HepG2 (cell line): Measurements from ENCODE around the gene ETV6. TPM values are rescaled to one million over a fixed set of nuclear protein-coding genes. Genes with fewer than 3 reads are reported as not detected.

Experiments
- ATAC-seq: fragments of 200-7000 bp; cut with Tn5 transposase; 3 replicates; pipeline ENCODE4 v1.9.1; 2020; ENCODE audit warnings: mild to moderate bottlenecking, moderate library complexity
- BruUV-seq: library from RNA; stranded (reverse); fragments of 400-500 nt; replicated peaks from 2 replicates; lab custom pipeline; 2021; lab: Mats Ljungman, UMichigan
- CTCF ChIA-PET: fragments of 300-600 bp; formaldehyde crosslinking; extraction: SDS; loops from one replicate; lab custom pipeline; 2021; ENCODE audit warnings: low total read pairs, inconsistent platforms, low intra/inter-chr PET ratio; lab: Yijun Ruan, JAX
- POLR2A ChIA-PET: fragments of 350-600 bp; sonication (Branson Sonifier 250); formaldehyde crosslinking; loops from one replicate; lab custom pipeline; 2020; ENCODE audit warnings: antibody characterized with exemption, inconsistent platforms; lab: Yijun Ruan, JAX
- DNase-seq: peaks from one replicate; pipeline ENCODE4 v3.0.0-alpha.2; 2015; ENCODE audit warnings: low spot score
- FAIRE-seq: peaks from 3 replicates; lab custom pipeline; 2011; peaks lifted over from hg19 to GRCh38; lab: Jason Lieb, UNC
- H2AFZ ChIP-seq: one replicate; pipeline ENCODE4 v1.6.1; 2011; ENCODE audit warnings: low read length, inconsistent platforms
- H3K27ac ChIP-seq: fragments of 300-600 bp; 3 replicates; pipeline ENCODE4 v1.8.0; 2011; ENCODE audit warnings: mixed run types, mild to moderate bottlenecking, mixed read lengths, low read length, inconsistent platforms; ENCODE audit not compliant: insufficient read depth; ENCODE audit errors: extremely low read length
- H3K27me3 ChIP-seq, 2 experiments: fragments of 200-600 bp in 1 of 2; 2 replicates in 1 of 2; 3 replicates in 1 of 2; pipeline versions ENCODE4 v1.6.0 to v1.8.0; 2011; ENCODE audit warnings: low read length in 2 of 2, mild to moderate bottlenecking in 2 of 2, moderate library complexity in 2 of 2, inconsistent platforms in 1 of 2; ENCODE audit not compliant: insufficient read depth in 2 of 2, control insufficient read depth in 1 of 2
- H3K36me3 ChIP-seq, 2 experiments: fragments of 200-600 bp in 1 of 2; replicated peaks in 1 of 2; 2 replicates in 1 of 2; 3 replicates in 1 of 2; pipeline versions ENCODE4 v1.5.1 to v1.8.0; 2011; ENCODE audit warnings: low read length in 2 of 2, inconsistent platforms in 1 of 2; ENCODE audit not compliant: insufficient read depth in 2 of 2, control insufficient read depth in 1 of 2
- H3K4me1 ChIP-seq: 2 replicates; pipeline ENCODE4 v1.5.1; 2012; ENCODE audit warnings: low read length, inconsistent platforms; ENCODE audit not compliant: insufficient read depth
- H3K4me2 ChIP-seq: 2 replicates; pipeline ENCODE4 v1.6.0; 2011; ENCODE audit warnings: low read depth, low read length, inconsistent platforms
- H3K4me3 ChIP-seq, 3 experiments: fragments of 200-600 bp in 1 of 3; sonication (generic), shearing (Covaris generic) in 1 of 3; replicated peaks in 1 of 3; 2 replicates each; pipeline ENCODE4 v1.5.1; 2011 to 2016; ENCODE audit warnings: low read length in 3 of 3, inconsistent platforms in 2 of 3, low read depth in 2 of 3, mild to moderate bottlenecking in 2 of 3, control low read depth in 1 of 3, mixed read lengths in 1 of 3; ENCODE audit not compliant: insufficient read depth in 1 of 3
- H3K79me2 ChIP-seq: one replicate; pipeline ENCODE4 v1.6.1; 2011; ENCODE audit warnings: low read length, inconsistent platforms; ENCODE audit not compliant: insufficient read depth
- H3K9ac ChIP-seq: 2 replicates; pipeline ENCODE4 v1.6.0; 2011; ENCODE audit warnings: mild to moderate bottlenecking, low read depth, low read length, inconsistent platforms; ENCODE audit not compliant: insufficient read depth
- H3K9me3 ChIP-seq: 2 replicates; pipeline ENCODE4 v1.5.1; 2012; ENCODE audit warnings: mild to moderate bottlenecking, low read length
- H4K20me1 ChIP-seq: 2 replicates; pipeline ENCODE4 v1.6.0; 2011; ENCODE audit warnings: inconsistent platforms, mild to moderate bottlenecking, low read length, moderate library complexity; ENCODE audit not compliant: insufficient read depth
- AGO2 ChIP-seq: fragments of 200-400 bp; formaldehyde crosslinking; optimal IDR thresholded peaks from 2 replicates; pipeline ENCODE3; 2017; ENCODE audit warnings: mild to moderate bottlenecking, low read depth, low read length, moderate library complexity
- ATF2 ChIP-seq: sonication (generic); formaldehyde crosslinking; IDR thresholded peaks from 2 replicates; pipeline ENCODE4 v1.4.0; 2020; ENCODE audit warnings: missing genetic modification reagents
- FOXA3 ChIP-seq: IDR thresholded peaks from 2 replicates; pipeline ENCODE4 v1.6.1; 2016; ENCODE audit warnings: missing genetic modification reagents, missing compliant biosample characterization
- NFRKB ChIP-seq: fragments of 450-650 bp; IDR thresholded peaks from 2 replicates; pipeline ENCODE4 v1.6.1; 2017
- RERE ChIP-seq: IDR thresholded peaks from 2 replicates; pipeline ENCODE4 v1.6.1; 2016; ENCODE audit warnings: low read depth, missing genetic modification reagents, missing compliant biosample characterization
- ZNF142 ChIP-seq: sonication (generic); formaldehyde crosslinking; IDR thresholded peaks from 2 replicates; pipeline ENCODE4 v1.4.0; 2020; ENCODE audit warnings: missing genetic modification reagents
- ZNF207 ChIP-seq: fragments of 450-650 bp; IDR thresholded peaks from 2 replicates; pipeline ENCODE4 v1.6.1; 2016; ENCODE audit warnings: antibody characterized with exemption, borderline replicate concordance
- ZNF337 ChIP-seq: sonication (generic); formaldehyde crosslinking; IDR thresholded peaks from 2 replicates; pipeline ENCODE4 v1.5.1; 2020; ENCODE audit warnings: missing genetic modification reagents, low read depth, mild to moderate bottlenecking, borderline replicate concordance
- ZNF354B ChIP-seq: sonication (generic); formaldehyde crosslinking; IDR thresholded peaks from 2 replicates; pipeline ENCODE4 v1.8.0; 2022; ENCODE audit warnings: mild to moderate bottlenecking, missing genetic modification reagents
- ZNF547 ChIP-seq: sonication (generic); formaldehyde crosslinking; IDR thresholded peaks from 2 replicates; pipeline ENCODE4 v1.5.1; 2020; ENCODE audit warnings: mild to moderate bottlenecking, missing genetic modification reagents
- WGBS: methylation state at CpG from one replicate; pipeline ENCODE4 v1.1.6; 2017; ENCODE audit warnings: low lambda C conversion rate; 5-methylcytosine and 5-hydroxymethylcytosine counted together
- in situ Hi-C: cut with HindIII; loops from 2 replicates; pipeline ENCODE4 v1.10.0; 2017; ENCODE audit warnings: low pct_unique_long_range_greater_than_20kb; ENCODE audit not compliant: extremely low pct_ligation_motif_present
- intact Hi-C: fragments of 100-400 bp; cut with micrococcal nuclease; formaldehyde crosslinking; loops from one replicate; pipeline ENCODE4 v1.10.0; 2022; ENCODE audit not compliant: unreplicated experiment
- polyA plus RNA-seq, 8 experiments: library from polyadenylated mRNA; depleted of rRNA in 3 of 8; stranded (reverse) in 7 of 8; unstranded in 1 of 8; fragments of >200 nt; fragmentation: Illumina TruSeq in 4 of 8; extraction: Trizol in 4 of 8; gene quantifications; 2 replicates each; pipeline versions ENCODE4 v1.2.1 to v1.2.3, GENCODE V29; 2011 to 2016; ENCODE audit warnings: low read depth in 4 of 8, missing spikeins in 1 of 8, mixed read lengths in 1 of 8; ENCODE audit not compliant: insufficient read depth in 1 of 8
- total RNA-seq, 5 experiments: library from RNA; depleted of rRNA; stranded (reverse); fragments of >200 nt; fragmentation: Illumina TruSeq; extraction: Trizol; gene quantifications; 2 replicates each; pipeline ENCODE4 v1.2.3, GENCODE V29; 2016; ENCODE audit warnings: low read depth in 1 of 5
- TF ChIP-seq, protein P1 (sequence below): sonication (generic); formaldehyde crosslinking; IDR thresholded peaks from 2 replicates; pipeline ENCODE4 v1.4.0; 2020; ENCODE audit warnings: missing genetic modification reagents, borderline replicate concordance

Gene ETV6
- total and polyA plus RNA-seq, 2 of the 13 experiments (the other 11 are each of a cell fraction or from before 2014, with no cell fraction given) = 2.2 to 3.0 TPM

DNA sequence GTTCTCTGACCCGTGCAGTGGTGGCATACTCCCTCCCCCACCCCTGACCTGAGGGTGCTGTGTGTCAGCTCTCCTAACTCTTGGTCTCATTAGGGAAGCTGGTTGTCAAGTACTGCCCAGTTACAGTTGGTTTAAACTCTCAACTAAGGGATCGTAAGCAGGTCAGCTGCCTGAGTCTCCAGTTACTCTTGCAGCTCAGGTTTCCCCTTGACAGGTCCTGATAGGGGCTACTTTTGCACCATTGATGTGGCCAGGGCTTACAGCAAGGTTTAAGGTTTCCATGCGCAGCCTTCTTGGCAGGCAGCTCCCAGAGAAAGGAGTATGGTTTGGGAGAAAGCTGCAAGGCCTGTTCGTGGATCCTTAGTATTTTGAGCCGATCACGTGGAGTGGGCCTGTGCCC is 74.5 kb downstream of the ETV6 start:
- no peaks in the 10 kb centered on the region for H3K27me3 ChIP-seq
- WGBS = 94% methylated on average over 4 of the region's 6 CpGs
- H3K9ac ChIP-seq = no peak overlapping the region
- H3K4me1 ChIP-seq = peaks cover 23% of the 10 kb centered on the region
- DNase-seq (no peak), FAIRE-seq (no peak), ATAC-seq (no peak)
- no peak overlapping the region for H3K4me2 ChIP-seq
- H3K9me3 ChIP-seq = no peaks in the 10 kb centered on the region
- ChIA-PET POLR2A (no interaction called here), CTCF (no interaction called here)
- in situ Hi-C loops (no loop called here), intact Hi-C loops (no loop called here)
- H3K27ac ChIP-seq = no peak overlapping the region
- no peaks in the 10 kb centered on the region for H4K20me1 ChIP-seq
- no peak overlapping the region for H3K4me3 ChIP-seq
- BruUV-seq = no TSS peak
- H3K36me3 ChIP-seq = no peaks in the 10 kb centered on the region
- no peak overlapping the region for H2AFZ ChIP-seq
- no peaks in the 10 kb centered on the region for H3K79me2 ChIP-seq
- TF ChIP-seq ATF2 = no peak
- no peak for TF ChIP-seq FOXA3 (CRISPR knock-in tag)
- no peak for TF ChIP-seq RERE (CRISPR knock-in tag)
- TF ChIP-seq NFRKB = no peak
- TF ChIP-seq, protein P1, sequence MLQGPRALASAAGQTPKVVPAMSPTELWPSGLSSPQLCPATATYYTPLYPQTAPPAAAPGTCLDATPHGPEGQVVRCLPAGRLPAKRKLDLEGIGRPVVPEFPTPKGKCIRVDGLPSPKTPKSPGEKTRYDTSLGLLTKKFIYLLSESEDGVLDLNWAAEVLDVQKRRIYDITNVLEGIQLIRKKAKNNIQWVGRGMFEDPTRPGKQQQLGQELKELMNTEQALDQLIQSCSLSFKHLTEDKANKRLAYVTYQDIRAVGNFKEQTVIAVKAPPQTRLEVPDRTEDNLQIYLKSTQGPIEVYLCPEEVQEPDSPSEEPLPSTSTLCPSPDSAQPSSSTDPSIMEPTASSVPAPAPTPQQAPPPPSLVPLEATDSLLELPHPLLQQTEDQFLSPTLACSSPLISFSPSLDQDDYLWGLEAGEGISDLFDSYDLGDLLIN (CRISPR knock-in tag) = no peak
- no peak for TF ChIP-seq AGO2
- no peak for TF ChIP-seq ZNF547 (CRISPR knock-in tag)
- no peak for TF ChIP-seq ZNF337
- TF ChIP-seq ZNF142 (CRISPR knock-in tag) = no peak
- TF ChIP-seq ZNF354B (CRISPR knock-in tag) = no peak
- no peak for TF ChIP-seq ZNF207
